Esophagus muscularis mucosa (tissue), 4 donors: ENCODE results near the gene ST6GAL1. TPM values are rescaled to one million over a fixed set of nuclear protein-coding genes. Genes with fewer than 3 reads are reported as not detected.

Source experiments
- DNase-seq: peaks from one replicate; pipeline ENCODE4 v3.0.0-alpha.2; 2017; ENCODE audit errors: extremely low spot score
- H3K27ac ChIP-seq, 4 donors: fragments of 200-600 bp; sonication (generic); replicated peaks in 1 of 4; 1 replicate in 3 of 4; 2 replicates in 1 of 4; pipeline ENCODE4 v1.5.1; 2016 to 2019; ENCODE audit warnings: mild to moderate bottlenecking in 1 of 4
- H3K27me3 ChIP-seq, 4 donors: fragments of 200-600 bp; sonication (generic); one replicate each; pipeline versions ENCODE4 v1.5.1 to v1.6.0; 2016 to 2019
- H3K36me3 ChIP-seq, 4 donors: fragments of 200-600 bp; sonication (generic); one replicate each; pipeline ENCODE4 v1.5.1; 2016 to 2019
- H3K4me1 ChIP-seq, 4 donors: fragments of 200-600 bp; sonication (generic); one replicate each; pipeline ENCODE4 v1.5.1; 2016 to 2019
- H3K4me3 ChIP-seq, 4 donors: fragments of 200-600 bp; sonication (generic); 1 replicate in 2 of 4; 2 replicates in 2 of 4; pipeline ENCODE4 v1.5.1; 2016 to 2019; ENCODE audit warnings: mild to moderate bottlenecking in 4 of 4, moderate library complexity in 1 of 4
- H3K9me3 ChIP-seq, 4 donors: fragments of 200-600 bp; sonication (generic); 1 replicate in 3 of 4; 2 replicates in 1 of 4; pipeline ENCODE4 v1.5.1; 2016 to 2019
- EP300 ChIP-seq: sonication (generic); formaldehyde crosslinking; IDR thresholded peaks from one replicate; pipeline ENCODE4 v1.6.1; 2017; ENCODE audit warnings: antibody characterized with exemption
- POLR2A ChIP-seq: fragments of 450-650 bp; IDR thresholded peaks from one replicate; pipeline ENCODE4 v1.6.1; 2017; ENCODE audit warnings: antibody characterized with exemption, moderate library complexity, mild to moderate bottlenecking, low read depth
- POLR2AphosphoS5 ChIP-seq, 2 donors: sonication (generic); formaldehyde crosslinking; IDR thresholded peaks; one replicate each; pipeline ENCODE4 v1.6.1; 2017; ENCODE audit warnings: antibody characterized with exemption in 2 of 2
- WGBS: methylation state at CpG from one replicate; pipeline ENCODE4 v1.1.5; 2018; 5-methylcytosine and 5-hydroxymethylcytosine counted together
- intact Hi-C: fragments of 100-400 bp; cut with DNase I; formaldehyde crosslinking; loops from one replicate; pipeline ENCODE4 v1.15.1; 2023
- total RNA-seq, 4 donors: library from RNA; depleted of rRNA; stranded (reverse); fragments of >200 nt; gene quantifications; one replicate each; pipeline versions ENCODE4 v1.1.0 to v1.2.1, GENCODE V29; 2016
- TF ChIP-seq, protein P1 (sequence below), 3 experiments: fragments of 200-600 bp in 2 of 3; fragments of 450-650 bp in 1 of 3; sonication (generic) in 2 of 3; IDR thresholded peaks; one replicate each; pipeline ENCODE4 v1.5.1; 2017 to 2019; ENCODE audit warnings: antibody characterized with exemption in 3 of 3, mild to moderate bottlenecking in 2 of 3, moderate library complexity in 1 of 3

ST6GAL1 gene
- total RNA-seq, 4 donors from 2014 or later = 15.4 to 29.6 (median 24.4) TPM

DNA sequence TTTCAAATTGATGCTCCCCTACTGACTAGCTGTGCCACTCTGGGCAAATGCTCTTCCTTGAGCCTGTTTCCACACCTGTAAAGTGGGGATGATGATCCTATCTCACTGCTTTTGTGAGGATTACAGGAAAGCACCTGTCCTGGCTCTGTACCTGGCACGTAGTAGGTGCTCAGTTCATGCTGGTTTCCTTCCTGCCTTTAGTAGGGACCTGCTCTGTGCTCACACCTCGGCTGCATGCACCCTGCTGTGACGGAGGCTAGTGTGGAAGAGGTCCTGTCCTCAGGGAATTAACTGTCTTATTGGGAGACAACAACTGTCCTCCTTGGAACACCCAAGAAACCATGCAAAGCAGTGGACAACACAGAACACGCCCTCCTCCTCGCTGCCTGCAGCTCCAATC, 147.2 kb downstream of the ST6GAL1 start:
- Histone ChIP-seq H3K9me3 (no peaks in the 10 kb centered on the region), H3K27me3 (no peaks in the 10 kb centered on the region), H3K27ac (no peak overlapping the region), H3K4me3 (no peak overlapping the region), H3K36me3 (peaks cover 0 to 67% (median 25%) of the 10 kb centered on the region in 4 donors), H3K4me1 (no peaks in the 10 kb centered on the region)
- no peak for DNase-seq
- TF ChIP-seq EP300 (no peak), POLR2AphosphoS5 (IDR thresholded peaks at IDR 0.05) (no peak), POLR2A (no peak)
- TF ChIP-seq, protein P1, sequence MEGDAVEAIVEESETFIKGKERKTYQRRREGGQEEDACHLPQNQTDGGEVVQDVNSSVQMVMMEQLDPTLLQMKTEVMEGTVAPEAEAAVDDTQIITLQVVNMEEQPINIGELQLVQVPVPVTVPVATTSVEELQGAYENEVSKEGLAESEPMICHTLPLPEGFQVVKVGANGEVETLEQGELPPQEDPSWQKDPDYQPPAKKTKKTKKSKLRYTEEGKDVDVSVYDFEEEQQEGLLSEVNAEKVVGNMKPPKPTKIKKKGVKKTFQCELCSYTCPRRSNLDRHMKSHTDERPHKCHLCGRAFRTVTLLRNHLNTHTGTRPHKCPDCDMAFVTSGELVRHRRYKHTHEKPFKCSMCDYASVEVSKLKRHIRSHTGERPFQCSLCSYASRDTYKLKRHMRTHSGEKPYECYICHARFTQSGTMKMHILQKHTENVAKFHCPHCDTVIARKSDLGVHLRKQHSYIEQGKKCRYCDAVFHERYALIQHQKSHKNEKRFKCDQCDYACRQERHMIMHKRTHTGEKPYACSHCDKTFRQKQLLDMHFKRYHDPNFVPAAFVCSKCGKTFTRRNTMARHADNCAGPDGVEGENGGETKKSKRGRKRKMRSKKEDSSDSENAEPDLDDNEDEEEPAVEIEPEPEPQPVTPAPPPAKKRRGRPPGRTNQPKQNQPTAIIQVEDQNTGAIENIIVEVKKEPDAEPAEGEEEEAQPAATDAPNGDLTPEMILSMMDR (IDR thresholded peaks at IDR 0.05) = no peak
- 85% methylated on average over 5 of the region's 5 CpGs for whole genome bisulfite sequencing
- intact Hi-C loops = no loop called here

DNA sequence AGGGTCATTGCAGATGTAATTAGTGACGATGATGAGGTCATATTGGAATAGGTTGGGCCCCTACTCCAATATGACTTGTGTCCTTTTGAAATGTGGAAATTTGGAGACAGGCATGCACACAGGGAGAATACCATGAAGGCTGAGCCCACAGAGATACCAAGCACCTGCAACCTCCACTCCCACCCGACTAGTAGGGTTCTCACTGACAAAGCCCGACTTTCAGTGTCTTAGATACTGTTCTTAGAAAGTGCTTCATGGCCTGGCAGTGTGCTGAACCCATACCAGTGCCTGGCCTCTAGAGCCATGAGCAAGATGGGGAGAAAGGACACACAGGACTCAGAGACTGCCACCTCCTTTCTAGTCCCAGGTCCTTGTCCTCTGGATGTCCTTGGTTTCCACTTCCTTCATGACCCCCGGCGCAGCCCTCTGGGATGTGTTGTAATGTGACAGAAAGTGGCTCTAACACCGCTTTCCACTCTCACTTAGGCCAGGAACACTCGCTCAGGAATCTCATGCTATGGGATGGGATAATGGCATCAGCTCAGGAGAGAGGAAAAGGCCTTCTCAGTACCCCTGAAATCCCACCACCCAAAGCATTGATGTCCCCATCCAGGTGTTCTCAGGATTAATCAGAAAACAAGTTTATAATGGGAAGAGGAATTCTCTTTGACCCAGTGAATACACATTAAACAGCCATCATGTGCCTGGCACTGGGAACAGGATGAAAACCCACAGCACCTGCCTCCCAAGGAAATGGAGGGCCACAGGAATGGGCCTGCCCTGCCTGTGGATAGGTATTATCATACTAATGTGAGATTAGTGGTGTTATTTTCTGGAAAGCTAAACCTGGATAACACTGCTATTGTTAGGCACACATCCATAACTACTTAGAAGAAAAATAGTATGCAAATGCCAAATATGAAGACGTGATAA, 149.0 kb downstream of the ST6GAL1 start:
- WGBS = 92% methylated on average over 8 of the region's 8 CpGs
- DNase-seq = no peak
- no peaks in the 10 kb centered on the region for H3K27me3 ChIP-seq
- no peaks in the 10 kb centered on the region for H3K9me3 ChIP-seq
- H3K36me3 ChIP-seq = peaks cover 0 to 49% (median 17%) of the 10 kb centered on the region in 4 donors
- no peak overlapping the region for H3K27ac ChIP-seq
- intact Hi-C loops = no loop called here
- H3K4me1 ChIP-seq = peaks cover 0 to 4% (median 0%) of the 10 kb centered on the region in 4 donors
- no peak for TF ChIP-seq EP300
- TF ChIP-seq, protein P1 (IDR thresholded peaks at IDR 0.05) = no peak
- TF ChIP-seq POLR2A = no peak
- no peak for TF ChIP-seq POLR2AphosphoS5 (IDR thresholded peaks at IDR 0.05)
- H3K4me3 ChIP-seq = no peak overlapping the region

DNA sequence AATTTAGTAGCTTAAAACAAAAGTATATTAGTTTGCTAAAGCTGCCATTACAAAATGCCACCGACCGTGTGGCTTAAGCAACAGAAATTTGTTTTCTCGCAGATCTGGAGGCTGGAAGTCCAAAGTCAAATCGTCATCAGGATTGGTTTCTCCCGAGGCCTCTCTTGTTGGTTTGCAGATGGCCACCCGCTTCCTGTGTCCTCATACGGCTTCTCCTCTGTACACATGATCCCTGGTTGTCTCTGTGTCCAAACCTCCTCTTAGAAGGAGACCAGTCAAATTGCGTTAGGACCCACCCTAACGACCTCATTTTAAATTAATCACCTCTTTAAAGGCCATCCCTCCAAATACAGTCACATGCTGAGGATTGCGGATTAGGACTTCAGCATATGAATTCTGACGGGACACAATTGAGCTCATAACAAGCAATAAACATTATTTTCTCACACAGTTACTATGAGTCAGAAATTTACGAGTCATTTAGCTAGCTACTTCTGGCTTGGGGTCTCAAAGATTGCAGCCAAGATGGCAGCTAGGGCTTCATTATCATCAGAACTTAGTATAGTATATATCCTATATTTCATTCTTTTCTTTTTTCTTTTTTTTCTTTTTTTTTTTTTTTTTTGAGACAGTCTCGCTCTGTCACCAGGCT, 150.6 kb downstream of the ST6GAL1 start:
- intact Hi-C loops = no loop called here
- TF ChIP-seq POLR2A (no peak), POLR2AphosphoS5 (IDR thresholded peaks at IDR 0.05) (no peak), EP300 (no peak)
- TF ChIP-seq, protein P1 (IDR thresholded peaks at IDR 0.05) = no peak
- DNase-seq = no peak
- Histone ChIP-seq H3K4me3 (no peak overlapping the region), H3K4me1 (peaks cover 0 to 9% (median 3%) of the 10 kb centered on the region in 4 donors), H3K27ac (no peak overlapping the region), H3K9me3 (no peaks in the 10 kb centered on the region), H3K27me3 (no peaks in the 10 kb centered on the region), H3K36me3 (peaks cover 0 to 33% (median 7%) of the 10 kb centered on the region in 4 donors)
- 93% methylated on average over 13 of the region's 13 CpGs for WGBS

- peaks cover 0 to 11% (median 10%) of the 10 kb centered on the region in 4 donors for H3K9me3 ChIP-seq
- peaks cover 0 to 9% (median 3%) of the 10 kb centered on the region in 4 donors for H3K4me1 ChIP-seq
- 94% methylated on average over 6 of the region's 6 CpGs for WGBS
- H3K27me3 ChIP-seq = no peaks in the 10 kb centered on the region
- peaks cover 0 to 14% (median under 1%) of the 10 kb centered on the region in 4 donors for H3K36me3 ChIP-seq
- DNase-seq = no peak
- no peak overlapping the region for H3K4me3 ChIP-seq
- TF ChIP-seq POLR2A (no peak), POLR2AphosphoS5 (IDR thresholded peaks at IDR 0.05) (no peak), EP300 (no peak)
- TF ChIP-seq, protein P1 (IDR thresholded peaks at IDR 0.05) = no peak
- no peak overlapping the region for H3K27ac ChIP-seq
- intact Hi-C loops = no loop called here
Observed at GRCh38 chr3:187082758-187083375, 152.5 kb downstream of the ST6GAL1 start.
